Right lobe of liver (tissue), 4 donors: Measurements from ENCODE around the gene AKAP13.

Source experiments
- CTCF ChIP-seq, 4 donors: fragments of 200-600 bp in 3 of 4; fragments of 450-650 bp in 1 of 4; IDR thresholded peaks; one replicate each; pipeline versions ENCODE4 v1.5.1 to v1.8.0; 2016 to 2022; ENCODE audit warnings: antibody characterized with exemption in 4 of 4, mild to moderate bottlenecking in 2 of 4
- POLR2A ChIP-seq: fragments of 450-650 bp; IDR thresholded peaks from one replicate; pipeline ENCODE4 v1.6.1; 2017; ENCODE audit warnings: antibody characterized with exemption, mild to moderate bottlenecking
- donor health status: DM: no; HTN: no; CAD: no.
- donor health status: DM: no; HTN: no; CAD: no.
- donor health status: DM: no; HTN: yes; CAD: no.

GRCh38 chr15:85704720-85705429 lies 324.5 kb downstream of the AKAP13 start:
- TF ChIP-seq POLR2A (no peak), CTCF (IDR thresholded peaks at IDR 0.05) (no peak)
